ENCODE results near the gene CPSF2.

- TF ChIP-seq CTCF (IDR thresholded peaks at IDR 0.05) = no peak
- TF ChIP-seq ZFX (IDR thresholded peaks at IDR 0.05; ENCODE audit: borderline replicate concordance) = no peak
Measured at GRCh38 chr14:92175811-92176210, 54.0 kb downstream of the CPSF2 start.

All from 22Rv1 (cell line).